GM19240 (cell line): Measurements from ENCODE around the gene ANKRD17.

Source experiments
- DNase-seq: peaks from one replicate; pipeline ENCODE4 v3.0.0; 2011; ENCODE audit warnings: low spot score; ENCODE audit not compliant: insufficient read length

Gene ANKRD17

GRCh38 chr4:73127839-73128453 lies 130.7 kb downstream of the ANKRD17 start:
- DNase-seq: no peak

DNA sequence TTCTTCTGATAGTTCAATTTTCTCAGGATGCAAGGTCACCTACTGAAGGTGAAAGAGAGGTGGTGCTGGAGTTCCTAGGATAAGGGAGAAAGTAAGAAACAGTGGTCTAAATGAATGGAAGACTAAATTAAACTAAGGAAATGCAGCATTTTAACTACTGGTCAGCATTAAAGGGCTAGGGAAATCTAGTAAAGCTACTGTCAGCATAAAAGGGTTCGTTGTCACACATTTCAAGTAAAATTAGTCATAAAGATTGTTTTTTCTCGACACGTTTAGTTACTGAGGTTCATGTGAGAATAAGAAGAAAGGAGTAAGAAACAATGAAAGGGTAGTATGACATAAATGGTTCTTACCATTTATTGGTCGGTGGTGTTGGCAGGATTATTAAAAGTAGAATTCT lies 149.1 kb downstream of the ANKRD17 start:
- DNase-seq: no peak

DNA sequence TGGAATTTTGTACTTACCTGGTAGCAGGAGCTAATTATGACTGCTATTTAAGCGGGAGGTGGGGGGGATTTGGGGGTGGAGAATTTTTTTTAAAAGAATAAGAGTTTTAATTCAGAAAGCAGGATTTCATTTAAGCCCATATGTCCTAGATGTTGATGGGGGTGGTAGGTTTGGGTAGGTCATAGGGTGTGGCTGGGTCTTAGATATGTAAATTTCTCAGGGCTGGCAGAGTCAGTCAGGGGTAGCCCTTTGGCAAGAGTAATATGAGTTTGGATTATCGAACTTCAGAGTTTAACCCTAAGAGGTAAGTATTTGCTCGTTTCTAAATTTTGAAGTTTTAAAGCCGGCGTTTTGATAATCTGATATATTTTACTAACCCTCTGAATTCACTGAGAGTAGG lies 153.9 kb downstream of the ANKRD17 start:
- no peak for DNase-seq

DNA sequence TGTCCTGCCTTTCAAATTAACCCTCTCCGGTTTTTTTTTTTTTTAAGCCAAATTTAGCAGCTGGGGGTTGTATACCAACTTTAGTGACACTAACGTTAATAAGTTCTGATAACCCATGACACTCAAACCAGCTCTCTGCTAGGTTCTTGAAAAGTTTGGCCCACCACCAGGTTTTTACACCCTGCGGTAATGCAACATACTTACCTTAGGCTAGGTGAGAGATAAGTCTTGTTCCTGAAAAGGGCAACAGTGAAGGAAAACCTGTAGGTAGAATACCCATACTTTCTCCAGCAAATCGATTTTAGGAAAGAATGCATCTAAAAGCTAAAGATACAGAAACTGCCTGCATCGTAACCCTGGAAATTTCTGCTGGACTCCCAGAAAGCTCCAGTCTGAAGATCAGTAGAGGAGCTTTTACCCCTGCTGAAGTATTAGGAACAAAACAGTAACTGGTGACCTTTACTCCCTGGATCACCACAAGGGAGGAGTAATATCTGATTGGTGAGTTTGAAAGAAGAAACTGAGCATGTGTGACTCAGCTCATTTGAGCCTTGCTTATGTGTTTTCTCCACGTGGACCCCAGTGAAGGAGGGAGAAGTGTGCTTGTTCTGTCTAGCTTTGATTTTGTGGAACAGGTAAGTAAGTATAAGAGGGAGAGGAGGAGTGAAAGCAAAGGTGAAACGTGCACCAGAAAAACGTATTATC lies 154.6 kb downstream of the ANKRD17 start:
- DNase-seq: no peak

- DNase-seq: no peak
Measured at GRCh38 chr4:73099143-73099542, 159.5 kb downstream of the ANKRD17 start.

DNA sequence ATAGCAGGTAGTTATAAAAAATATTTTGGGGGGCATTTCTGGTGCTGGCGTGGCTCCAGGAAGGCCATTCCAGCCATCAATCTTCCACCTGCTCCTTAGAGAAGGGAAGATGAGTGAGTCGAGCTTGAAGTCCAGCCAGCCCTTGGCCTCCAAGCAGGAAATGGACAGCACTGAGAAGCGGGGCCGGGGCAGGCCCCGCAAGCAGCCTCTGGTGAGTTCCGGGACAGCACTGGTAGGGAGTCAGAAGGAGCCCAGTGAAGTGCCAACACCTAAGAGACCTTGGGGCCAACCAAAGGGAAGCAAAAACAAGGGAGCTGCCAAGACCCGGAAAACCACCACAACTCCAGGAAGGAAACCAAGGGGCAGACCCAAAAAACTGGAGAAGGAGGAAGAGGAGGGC lies 159.9 kb downstream of the ANKRD17 start:
- DNase-seq: no peak

DNA sequence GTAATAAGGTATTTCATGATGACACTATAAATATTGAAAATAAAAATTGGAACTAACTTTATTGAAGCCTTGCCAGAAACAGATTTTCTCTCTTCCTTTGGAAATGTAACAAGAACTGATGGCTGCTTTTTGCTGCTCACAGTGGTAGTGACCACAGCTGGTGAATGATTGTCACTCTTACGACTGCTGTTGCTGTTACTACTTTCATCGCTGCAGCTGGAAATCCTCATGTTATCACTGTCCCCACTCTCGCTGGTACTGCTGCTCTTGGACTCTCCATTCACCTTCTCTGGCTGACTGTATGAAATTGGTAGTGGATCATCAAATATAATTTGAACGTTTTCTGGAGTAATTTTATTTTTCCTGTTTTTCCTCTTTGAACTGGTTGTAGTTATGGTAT lies 160.6 kb downstream of the ANKRD17 start:
- no peak for DNase-seq

GRCh38 chr4:73092868-73093267 lies 165.7 kb downstream of the ANKRD17 start:
- no peak for DNase-seq

- DNase-seq: no peak
Measured at GRCh38 chr4:73090738-73091137, 167.9 kb downstream of the ANKRD17 start.

DNA sequence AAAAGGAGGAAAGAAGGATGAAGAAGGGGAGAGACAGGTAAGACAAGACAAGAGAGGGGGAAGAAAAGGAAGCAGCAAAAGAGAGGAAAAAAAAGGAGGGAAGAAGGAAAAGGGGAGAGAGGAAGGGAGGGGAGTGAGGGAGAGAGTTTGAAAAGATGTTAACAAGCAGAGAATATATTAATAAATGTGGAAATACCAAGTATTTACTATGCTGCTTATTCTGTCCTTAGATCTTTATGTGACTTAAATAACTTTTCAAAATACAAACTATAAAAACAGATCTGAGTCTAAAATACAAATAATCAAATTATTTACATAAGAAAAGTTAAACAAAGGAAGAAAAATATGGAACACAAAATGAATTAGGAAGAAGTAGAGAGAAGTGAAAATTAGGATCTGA lies 170.7 kb downstream of the ANKRD17 start:
- no peak for DNase-seq

DNA sequence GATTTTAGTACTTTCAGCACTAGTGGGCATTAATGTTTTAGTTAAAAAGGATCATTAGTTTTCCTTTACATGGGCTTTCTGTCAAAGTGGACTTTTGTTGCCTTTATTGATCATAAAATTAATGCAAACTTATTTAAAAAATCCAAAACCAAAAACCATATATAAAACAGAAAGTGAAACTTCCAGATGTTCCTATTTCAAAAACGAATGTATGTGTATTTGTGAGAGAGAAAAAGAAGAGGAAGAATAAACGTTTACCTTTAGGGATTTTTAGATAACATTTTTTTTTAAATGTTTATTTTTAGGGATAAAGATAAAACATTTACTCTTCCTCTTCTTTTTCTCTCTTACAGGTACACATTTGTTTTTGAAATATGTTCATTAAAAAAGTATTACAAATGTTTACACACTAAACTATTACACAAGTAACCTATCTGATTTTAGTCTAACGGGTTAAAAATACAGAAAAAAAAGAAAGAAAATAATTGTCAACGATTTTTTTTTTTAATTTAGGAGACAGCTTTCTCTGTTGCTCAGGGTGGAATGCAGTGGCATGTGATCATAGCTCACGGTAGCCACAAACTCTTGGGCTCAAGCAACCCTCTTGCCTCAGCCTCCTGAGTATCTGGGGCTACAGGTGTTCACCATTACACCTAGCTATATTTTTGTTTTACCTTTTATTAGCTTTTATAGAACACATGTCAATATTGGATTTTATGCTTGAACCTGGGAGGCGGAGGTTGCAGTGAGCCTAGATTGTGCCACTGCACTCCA lies 172.3 kb downstream of the ANKRD17 start:
- DNase-seq: no peak

GRCh38 chr4:73080789-73081188 lies 177.8 kb downstream of the ANKRD17 start:
- DNase-seq: no peak

DNA sequence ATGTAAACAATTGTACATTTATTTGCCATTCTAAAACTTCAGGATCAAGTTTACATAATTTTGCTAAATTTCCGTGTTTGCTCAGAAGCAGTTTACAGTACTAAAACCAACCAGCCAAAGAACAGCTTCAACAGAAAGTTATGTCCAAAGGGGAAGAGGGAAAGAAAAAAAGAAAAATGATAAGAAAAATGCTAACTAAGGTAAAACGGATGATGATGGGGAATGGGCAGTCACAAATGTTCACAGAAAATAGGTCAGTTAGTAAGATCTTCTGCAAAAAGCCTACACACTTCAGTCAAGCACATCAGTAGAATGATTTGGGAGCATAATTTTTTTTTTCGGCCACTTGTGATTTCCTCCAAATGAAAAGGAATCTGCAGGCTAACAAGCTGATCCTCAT lies 182.8 kb downstream of the ANKRD17 start:
- DNase-seq: no peak

- DNase-seq: no peak
Measured at GRCh38 chr4:73070074-73070390, 188.6 kb downstream of the ANKRD17 start.

DNA sequence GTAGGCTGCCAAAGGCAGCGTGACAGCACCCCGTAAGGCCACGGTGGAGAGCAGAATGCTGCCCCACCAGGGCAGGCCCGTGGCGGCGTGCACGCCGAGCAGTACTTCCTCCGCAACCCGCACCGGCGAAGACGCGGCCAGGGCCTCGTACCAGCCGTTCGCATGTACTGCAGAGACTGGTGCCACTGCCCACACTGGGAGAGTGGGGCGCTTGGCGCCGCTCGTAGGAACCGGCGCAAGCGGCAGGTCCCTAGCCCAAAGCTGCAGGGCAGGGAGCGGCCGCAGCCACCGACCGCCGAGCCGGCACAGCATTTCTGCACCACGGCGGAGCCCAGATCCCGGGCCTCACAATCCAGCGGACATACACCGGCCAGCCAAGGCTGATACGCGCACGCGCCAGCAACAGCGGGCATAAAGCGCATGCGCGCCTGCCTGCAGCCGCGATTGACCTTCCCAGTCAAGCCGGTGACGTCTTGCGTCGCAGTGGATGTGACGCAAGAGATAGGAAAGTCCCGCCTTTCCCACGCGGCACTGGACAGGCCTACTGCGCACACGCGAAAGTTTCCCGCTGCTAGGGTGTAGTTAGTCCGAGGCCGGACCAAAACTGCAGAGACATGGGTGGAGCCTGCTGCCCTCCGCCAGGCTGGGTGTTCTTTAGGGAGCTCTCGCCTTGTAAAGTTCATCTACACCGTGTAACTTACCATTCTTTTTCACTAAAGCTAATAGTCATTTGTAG lies 189.1 kb downstream of the ANKRD17 start, which contains the start of gene COX18:
Gene COX18 (minus strand): TSS at position 379 of the 736 bp plus-strand sequence. CDS start 67 bp downstream, at position 312.
- peak; percentile 59 for DNase-seq

DNA sequence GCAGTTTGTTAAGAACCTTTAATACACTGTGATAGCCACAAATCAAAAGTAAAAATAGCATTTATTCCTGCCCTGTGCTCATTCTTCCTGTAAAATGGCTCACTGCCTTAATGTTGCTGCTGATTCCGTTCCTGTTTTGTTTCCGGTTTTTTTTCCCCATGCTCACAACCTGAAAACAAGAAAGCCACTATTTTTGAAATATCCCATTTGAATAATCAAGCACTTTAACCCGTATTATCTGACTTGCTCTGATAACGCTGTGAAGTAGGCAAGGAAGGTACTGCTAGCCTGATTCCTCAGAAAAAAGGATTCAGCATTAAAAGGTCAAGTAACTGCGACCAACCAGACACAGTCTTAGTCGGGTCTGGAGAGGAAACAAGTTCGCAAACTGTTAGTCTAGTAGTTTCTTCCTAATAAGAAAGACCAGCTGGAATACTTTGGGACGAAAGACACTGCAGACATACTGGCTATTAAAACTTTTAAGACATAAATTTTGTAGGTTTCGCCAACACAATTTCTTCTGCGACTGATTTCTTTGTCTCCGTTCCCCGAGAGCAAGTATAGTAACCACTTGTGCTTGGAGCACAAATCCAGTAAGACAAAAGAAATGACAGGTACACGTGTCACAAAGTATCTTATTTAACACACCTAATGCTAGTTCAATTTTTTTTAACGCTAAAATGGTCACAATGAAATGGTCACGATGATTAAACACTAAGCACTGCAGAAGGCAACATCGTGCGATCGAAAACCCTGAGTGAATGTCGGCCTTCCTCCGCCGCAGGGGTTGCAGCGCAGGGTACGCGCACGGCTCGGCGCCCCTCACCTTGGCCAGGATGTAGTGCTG lies 189.9 kb downstream of the ANKRD17 start:
- DNase-seq: no peak

DNA sequence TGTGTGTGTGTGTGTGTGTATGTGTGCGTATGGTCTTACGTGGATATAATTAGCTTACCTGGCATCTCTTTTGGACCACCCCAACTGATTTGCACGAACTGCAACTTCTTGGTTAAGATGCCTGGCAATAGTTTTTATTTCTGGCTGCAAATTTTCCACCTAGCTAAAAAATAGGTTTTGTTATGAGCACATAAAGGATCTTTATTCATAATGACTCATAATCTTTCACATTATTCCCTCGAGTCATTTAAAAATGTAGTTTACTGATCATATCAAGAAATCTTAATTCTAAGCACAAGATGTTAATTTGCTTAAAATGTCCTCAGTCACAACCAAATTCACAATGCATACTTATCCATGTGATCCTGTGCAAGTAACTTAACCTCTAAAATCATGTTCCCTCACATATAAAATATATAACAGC lies 190.6 kb downstream of the ANKRD17 start:
- no peak for DNase-seq

DNA sequence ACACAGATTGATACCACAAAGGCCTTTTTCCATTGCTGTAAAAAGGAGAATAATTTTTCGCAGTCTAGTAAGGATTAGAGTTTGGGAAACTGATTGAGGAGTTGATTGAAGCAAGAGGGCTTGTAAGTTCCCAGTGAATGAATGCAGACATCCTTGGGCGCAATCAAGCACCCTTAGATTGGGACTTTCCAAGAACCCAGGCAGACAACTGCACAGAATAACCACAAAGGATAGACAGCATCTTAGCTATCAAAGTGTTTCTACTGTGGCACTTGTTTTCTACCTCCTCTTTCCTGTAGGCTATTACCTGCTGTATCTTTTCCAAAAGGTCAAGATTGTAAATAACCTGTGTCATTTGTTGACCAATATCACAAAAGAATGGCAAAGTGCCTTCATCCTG lies 191.7 kb downstream of the ANKRD17 start:
- no peak for DNase-seq

DNA sequence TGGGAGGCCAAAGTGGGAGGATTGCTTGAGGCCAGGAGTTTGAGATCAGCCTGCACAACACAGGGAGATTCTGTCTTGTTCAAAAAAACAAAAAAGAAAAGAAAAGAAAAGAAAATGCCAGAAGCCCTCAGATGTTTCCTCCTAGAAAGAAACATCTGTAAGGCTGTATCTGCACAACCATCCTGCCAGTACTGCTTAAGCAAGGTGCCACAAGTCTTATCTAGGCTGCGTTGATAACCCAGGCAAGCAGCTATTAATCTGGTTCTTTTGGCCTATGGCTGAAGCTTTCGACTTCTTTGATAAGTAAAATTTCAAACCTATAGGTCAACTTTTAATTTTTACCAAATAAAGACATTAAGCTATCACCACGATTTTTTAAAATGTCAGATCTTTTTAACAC lies 192.2 kb downstream of the ANKRD17 start:
- no peak for DNase-seq

DNA sequence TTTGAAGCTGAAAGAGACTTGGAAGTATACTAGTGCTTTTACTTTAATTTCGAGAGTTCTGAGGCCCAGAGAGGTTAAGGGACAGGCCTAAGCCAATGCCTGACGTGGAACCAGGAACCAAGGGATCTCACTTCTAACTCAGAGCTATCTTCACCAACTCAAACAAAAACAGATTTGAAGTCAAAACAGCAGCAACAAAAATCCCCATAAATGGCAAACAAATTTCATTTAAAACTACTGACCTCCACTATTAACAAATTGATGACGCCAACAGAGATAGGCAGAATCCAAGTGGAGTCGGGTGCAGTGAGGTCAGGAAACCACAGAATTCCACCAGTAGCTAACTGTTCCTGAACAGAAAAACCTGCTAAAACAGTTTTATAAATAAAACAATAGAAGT lies 194.1 kb downstream of the ANKRD17 start:
- DNase-seq: no peak
